ENCODE measurements around the gene PSMA2.

The PSMA2 gene

GRCh38 chr7:42931834-42932651, at the start of gene PSMA2, which contains the start of gene MRPL32:
Gene PSMA2 (minus strand): TSS chr7:42932174. CDS start chr7:42932158, 16 bp downstream.
Gene MRPL32 (plus strand): TSS chr7:42932376. CDS start chr7:42932387, 11 bp downstream.
- peak within 1 kb of the TSS; percentile 96 for H3K4me3 ChIP-seq (ENCODE audit: low read depth, low read length)
- no peak for TF ChIP-seq CTCF (IDR thresholded peaks at IDR 0.05; ENCODE audit: low read depth, low read length)

DNA sequence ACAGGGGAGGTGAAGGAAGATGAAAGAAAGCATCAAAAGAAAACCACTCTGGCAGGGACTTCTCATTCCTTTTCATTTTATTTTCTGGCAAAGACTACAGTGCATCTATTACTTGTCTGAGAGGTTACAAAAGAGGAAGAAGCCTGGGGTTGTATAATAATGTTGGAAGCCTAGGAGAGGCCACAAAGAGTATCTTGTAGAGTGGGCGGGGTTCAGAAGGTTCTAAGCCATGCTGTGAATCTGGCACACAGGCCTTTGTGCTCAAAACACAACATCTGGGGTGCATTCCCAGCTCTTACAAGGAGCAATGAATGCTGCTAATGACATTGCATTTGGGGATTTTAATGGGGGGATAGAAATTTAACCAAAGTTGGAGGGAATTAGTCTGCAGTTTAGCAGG, 49.6 kb upstream of the PSMA2 start:
- H3K4me3 ChIP-seq (ENCODE audit: low read depth, low read length): no peak overlapping the region
- TF ChIP-seq CTCF (IDR thresholded peaks at IDR 0.05; ENCODE audit: low read depth, low read length): no peak

- TF ChIP-seq CTCF (IDR thresholded peaks at IDR 0.05; ENCODE audit: low read depth, low read length): no peak
- H3K4me3 ChIP-seq (ENCODE audit: low read depth, low read length): no peak overlapping the region
Measured at GRCh38 chr7:42980514-42980913, 48.5 kb upstream of the PSMA2 start.

- no peak overlapping the region for H3K4me3 ChIP-seq (ENCODE audit: low read depth, low read length)
- no peak for TF ChIP-seq CTCF (IDR thresholded peaks at IDR 0.05; ENCODE audit: low read depth, low read length)
Measured at GRCh38 chr7:42980084-42980483, 48.1 kb upstream of the PSMA2 start.

GRCh38 chr7:42978496-42978895, 46.5 kb upstream of the PSMA2 start:
- no peak for TF ChIP-seq CTCF (IDR thresholded peaks at IDR 0.05; ENCODE audit: low read depth, low read length)
- no peak overlapping the region for H3K4me3 ChIP-seq (ENCODE audit: low read depth, low read length)

- TF ChIP-seq CTCF (IDR thresholded peaks at IDR 0.05; ENCODE audit: low read depth, low read length): no peak
- H3K4me3 ChIP-seq (ENCODE audit: low read depth, low read length): no peak overlapping the region
Measured at GRCh38 chr7:42976371-42976770, 44.4 kb upstream of the PSMA2 start.

- H3K4me3 ChIP-seq (ENCODE audit: low read depth, low read length): no peak overlapping the region
- TF ChIP-seq CTCF (IDR thresholded peaks at IDR 0.05; ENCODE audit: low read depth, low read length): no peak
Measured at GRCh38 chr7:42972699-42973500, 40.9 kb upstream of the PSMA2 start.

Measured in WI38 (cell line).